ENCODE measurements around the gene FNDC5.

Gene FNDC5

DNA sequence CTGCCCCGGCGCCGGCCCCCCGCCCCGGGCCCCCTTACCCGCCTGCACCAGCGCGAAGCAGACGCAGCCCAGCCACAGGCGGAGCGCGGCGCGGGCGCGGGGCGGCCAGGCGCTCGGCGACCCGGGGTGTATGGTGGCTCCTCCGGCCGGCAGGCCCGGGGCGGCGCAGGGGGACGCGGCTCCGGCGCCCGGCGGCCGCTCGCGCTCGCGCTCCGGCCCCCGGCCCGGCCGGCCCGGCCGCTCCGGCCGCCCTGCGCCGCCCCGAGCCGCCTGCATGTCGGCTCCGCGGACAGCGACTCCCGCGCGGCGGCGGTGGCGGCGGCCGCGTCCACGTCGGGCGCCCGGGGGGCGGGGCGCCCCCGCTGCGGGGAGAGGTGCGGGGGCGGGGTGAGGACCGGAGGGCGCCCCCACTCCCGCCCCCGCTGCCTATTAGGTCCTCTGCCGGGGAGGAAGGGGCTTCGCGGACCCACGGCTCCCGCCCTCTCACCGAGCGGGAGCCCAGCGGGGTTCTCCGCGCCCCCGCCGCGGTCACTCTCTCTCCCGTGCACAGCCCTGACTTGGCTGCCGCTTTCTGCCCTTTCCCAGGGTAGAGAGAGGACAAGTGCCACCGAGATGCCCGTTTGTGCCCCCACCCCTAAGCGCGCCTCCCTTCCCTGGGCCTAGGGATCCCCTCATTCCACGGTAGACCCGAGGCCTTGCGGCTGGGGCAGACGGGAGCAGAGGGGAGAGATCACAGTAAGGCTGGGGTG lies at the start of gene FNDC5:
Gene FNDC5 (minus strand): TSS at position 298 of the 749 bp plus-strand sequence.
- TF ChIP-seq, protein P1, sequence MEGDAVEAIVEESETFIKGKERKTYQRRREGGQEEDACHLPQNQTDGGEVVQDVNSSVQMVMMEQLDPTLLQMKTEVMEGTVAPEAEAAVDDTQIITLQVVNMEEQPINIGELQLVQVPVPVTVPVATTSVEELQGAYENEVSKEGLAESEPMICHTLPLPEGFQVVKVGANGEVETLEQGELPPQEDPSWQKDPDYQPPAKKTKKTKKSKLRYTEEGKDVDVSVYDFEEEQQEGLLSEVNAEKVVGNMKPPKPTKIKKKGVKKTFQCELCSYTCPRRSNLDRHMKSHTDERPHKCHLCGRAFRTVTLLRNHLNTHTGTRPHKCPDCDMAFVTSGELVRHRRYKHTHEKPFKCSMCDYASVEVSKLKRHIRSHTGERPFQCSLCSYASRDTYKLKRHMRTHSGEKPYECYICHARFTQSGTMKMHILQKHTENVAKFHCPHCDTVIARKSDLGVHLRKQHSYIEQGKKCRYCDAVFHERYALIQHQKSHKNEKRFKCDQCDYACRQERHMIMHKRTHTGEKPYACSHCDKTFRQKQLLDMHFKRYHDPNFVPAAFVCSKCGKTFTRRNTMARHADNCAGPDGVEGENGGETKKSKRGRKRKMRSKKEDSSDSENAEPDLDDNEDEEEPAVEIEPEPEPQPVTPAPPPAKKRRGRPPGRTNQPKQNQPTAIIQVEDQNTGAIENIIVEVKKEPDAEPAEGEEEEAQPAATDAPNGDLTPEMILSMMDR (conservative IDR thresholded peaks at IDR 0.05) = no peak
- H3K27ac ChIP-seq = no peak within 1 kb of the TSS; the same call in 1 of the 2 replicates

DNA sequence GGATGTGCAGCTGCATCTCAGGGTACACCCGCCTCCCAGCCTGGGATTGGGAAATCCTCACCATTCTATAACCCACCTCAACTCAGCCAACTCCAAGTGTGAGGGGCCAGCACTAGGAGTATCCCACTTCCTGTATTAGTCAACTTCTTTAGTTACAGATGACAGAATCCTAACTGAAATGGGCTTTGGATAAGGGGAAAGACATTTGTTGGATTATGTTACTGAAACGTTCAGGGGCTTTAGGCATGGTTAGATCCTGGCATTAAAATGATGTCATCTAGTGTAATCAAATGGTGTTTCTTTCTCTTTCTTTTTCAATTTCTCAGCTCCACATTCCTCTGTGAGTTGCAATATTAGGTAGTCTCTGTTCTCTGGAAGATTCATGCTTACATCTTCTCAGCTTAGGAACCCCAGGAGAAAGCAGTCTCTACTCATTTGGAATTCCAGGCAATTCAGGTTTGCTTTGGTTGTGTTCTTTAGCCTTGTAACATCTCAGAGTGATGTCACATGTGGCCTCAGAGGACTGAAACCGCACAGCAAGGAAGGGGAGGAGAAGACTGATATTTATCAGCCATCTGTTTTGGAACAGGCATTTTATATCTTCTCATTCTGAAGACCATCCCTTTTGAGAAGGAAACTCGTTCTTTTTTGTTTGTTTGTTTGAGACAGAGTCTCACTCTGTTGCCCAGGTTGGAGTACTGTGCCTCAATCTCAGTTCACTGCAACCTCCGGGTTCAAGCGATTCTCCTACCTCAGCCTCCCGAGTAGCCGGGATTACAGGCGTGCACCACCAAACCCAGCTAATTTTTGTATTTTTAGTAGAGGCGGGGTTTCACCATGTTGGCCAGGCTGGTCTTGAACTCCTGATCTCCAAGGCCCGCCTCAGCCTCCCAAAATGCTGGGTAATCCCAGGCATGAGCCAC lies 49.4 kb upstream of the FNDC5 start:
- H3K27ac ChIP-seq = no peak overlapping the region

DNA sequence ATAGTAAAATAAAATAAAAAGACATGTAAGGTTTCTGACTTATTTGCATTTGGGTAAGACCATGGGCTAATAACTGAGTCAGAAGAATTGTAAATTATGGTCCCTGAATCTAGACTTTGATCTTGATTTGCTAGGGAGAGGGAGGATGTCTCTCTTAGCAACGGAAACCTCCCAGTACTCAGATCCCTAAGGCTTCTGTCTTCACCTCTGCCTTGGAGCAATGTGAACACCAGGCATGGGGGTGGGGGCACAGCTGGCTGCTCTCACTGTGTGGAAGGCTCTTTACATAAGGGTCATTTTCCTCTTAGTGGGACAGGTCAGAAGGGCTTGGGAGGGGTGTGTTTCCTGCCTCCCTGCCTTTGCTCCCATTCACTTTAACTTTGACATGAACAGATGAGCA lies 47.5 kb upstream of the FNDC5 start:
- H3K27ac ChIP-seq = no peak overlapping the region
- TF ChIP-seq, protein P1 (conservative IDR thresholded peaks at IDR 0.05) = no peak

More for the DNA sequence above, 49.4 kb upstream of the FNDC5 start:
- TF ChIP-seq, protein P1 (conservative IDR thresholded peaks at IDR 0.05) = no peak

DNA sequence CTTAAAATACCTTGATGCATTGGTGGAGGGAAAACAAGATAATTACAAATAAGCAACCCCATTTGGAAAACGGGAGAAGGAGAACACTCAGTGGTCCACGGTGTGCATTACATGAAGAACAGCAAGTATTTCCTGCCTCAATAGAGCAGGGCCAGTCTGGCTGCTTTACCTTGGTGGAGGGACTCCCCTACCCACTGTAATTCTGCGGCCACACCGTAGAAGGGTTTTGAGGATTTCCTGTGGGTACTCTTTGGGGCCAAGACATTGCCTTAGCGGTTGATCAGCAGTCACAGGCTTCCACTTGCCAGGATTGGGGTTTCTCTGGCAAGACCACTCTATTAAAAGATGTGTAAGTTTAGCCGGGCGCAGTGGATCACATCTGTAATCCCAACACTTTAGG lies 46.8 kb upstream of the FNDC5 start:
- H3K27ac ChIP-seq = no peak overlapping the region
- TF ChIP-seq, protein P1 (conservative IDR thresholded peaks at IDR 0.05) = no peak

DNA sequence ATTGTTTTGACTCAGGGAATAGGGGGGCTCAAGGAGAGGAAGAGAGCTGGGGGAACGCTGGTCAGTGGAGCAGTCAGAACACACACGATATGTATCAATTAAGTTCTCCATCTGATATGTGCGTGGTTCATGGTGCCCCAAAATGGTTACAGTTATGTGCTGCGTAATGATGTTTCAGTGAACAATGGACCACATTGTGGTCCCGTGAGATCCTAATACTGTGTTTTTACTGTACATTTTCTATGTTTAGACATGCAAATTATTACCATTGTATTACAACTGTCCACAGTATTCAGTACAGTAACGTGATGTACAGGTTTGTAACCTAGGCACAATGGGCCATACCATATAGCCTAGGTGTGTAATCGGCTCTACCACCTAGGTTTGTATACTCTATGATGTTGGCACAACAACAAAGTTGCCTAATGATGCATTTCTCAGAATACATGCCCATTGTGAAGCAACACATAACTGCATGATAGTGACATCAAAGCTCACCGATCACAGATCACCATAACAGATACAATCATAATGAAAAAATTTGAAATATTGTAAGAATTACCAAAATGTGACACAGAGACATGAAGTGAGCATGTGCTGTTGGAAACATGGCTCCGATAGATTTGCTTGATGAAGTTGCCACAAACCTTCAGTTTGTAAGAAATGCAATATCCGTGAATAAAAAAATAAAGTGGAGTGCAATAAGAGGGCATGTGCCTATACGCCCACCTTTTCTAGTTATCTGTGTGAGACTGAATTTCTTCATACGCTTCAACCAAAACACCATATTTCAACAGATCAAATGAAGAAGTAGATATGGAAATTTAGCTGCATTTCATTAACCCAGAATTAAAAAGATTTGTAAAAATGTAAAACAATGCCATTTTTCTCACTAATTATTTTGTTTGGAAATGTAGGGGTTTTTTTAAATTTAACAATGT lies 45.3 kb upstream of the FNDC5 start:
- TF ChIP-seq, protein P1 (conservative IDR thresholded peaks at IDR 0.05) = no peak
- no peak overlapping the region for H3K27ac ChIP-seq

DNA sequence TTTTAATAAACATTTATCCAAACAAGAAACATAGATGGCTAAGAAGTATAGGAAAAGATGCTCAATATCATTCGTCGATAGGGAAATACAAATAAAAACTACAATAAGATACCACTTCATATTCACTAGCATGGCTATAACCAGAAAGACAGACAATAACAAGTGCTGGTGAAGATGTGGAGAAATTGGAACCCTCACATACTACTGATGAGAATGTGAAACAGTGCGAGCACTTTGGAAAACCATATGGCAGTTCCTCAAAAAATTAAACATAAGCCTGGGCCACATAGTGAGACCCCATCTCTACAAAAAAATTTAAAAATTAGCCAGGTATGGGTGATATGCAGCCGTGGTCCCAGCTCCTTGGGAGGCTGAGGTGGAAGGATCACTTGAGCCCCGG lies 39.6 kb upstream of the FNDC5 start:
- TF ChIP-seq, protein P1 (conservative IDR thresholded peaks at IDR 0.05) = no peak

More for the DNA sequence above, 39.6 kb upstream of the FNDC5 start:
- no peak overlapping the region for H3K27ac ChIP-seq
